Fibroblast of peridontal ligament (primary cell): ENCODE measurements around the gene ANTXR2.
"Not testable (repeated sequence)": the region's sequence is repeated elsewhere in the genome, so short reads cannot be mapped to it uniquely, and the experiment has no call there.

Source experiments
- DNase-seq: peaks from one replicate; pipeline ENCODE4 v3.0.0-alpha.2; 2010; ENCODE audit errors: extremely low read depth

The ANTXR2 gene

GRCh38 chr4:80072744-80073472, at the start of gene ANTXR2:
Gene ANTXR2 (minus strand): TSS chr4:80073229. CDS start chr4:80072560, 669 bp downstream.
- peak; percentile 97 for DNase-seq

- DNase-seq, result not testable (repeated sequence)
These were observed 48.8 kb upstream of the ANTXR2 start for GRCh38 chr4:80121815-80122214.

- DNase-seq, result not testable (repeated sequence)
These were observed 46.6 kb upstream of the ANTXR2 start for GRCh38 chr4:80119620-80120019.

GRCh38 chr4:80116516-80116915, 43.5 kb upstream of the ANTXR2 start:
- DNase-seq, result no peak

GRCh38 chr4:80115368-80116181, 42.5 kb upstream of the ANTXR2 start:
- DNase-seq, result no peak

GRCh38 chr4:80114732-80115265, 41.8 kb upstream of the ANTXR2 start:
- DNase-seq, result no peak

- no peak for DNase-seq
These were observed 40.6 kb upstream of the ANTXR2 start for GRCh38 chr4:80113615-80114014.

GRCh38 chr4:80112236-80112635, 39.2 kb upstream of the ANTXR2 start:
- DNase-seq, result peak; percentile 98

GRCh38 chr4:80111276-80111675, 38.2 kb upstream of the ANTXR2 start:
- no peak for DNase-seq

GRCh38 chr4:80107374-80107773, 34.3 kb upstream of the ANTXR2 start:
- DNase-seq, result peak; percentile 27

GRCh38 chr4:80104927-80105326, 31.9 kb upstream of the ANTXR2 start:
- DNase-seq, result no peak

- DNase-seq, result no peak
These were observed 30.6 kb upstream of the ANTXR2 start for GRCh38 chr4:80103629-80104028.

GRCh38 chr4:80101792-80102116, 28.7 kb upstream of the ANTXR2 start:
- DNase-seq, result peak; percentile 29

GRCh38 chr4:80101071-80101791, 28.2 kb upstream of the ANTXR2 start:
- DNase-seq, result no peak

- no peak for DNase-seq
These were observed 26.6 kb upstream of the ANTXR2 start for GRCh38 chr4:80099671-80100070.

- DNase-seq, result no peak
These were observed 25.6 kb upstream of the ANTXR2 start for GRCh38 chr4:80098635-80099034.

- DNase-seq, result peak; percentile 94
These were observed 24.6 kb upstream of the ANTXR2 start for GRCh38 chr4:80097400-80098177.

GRCh38 chr4:80096175-80096850, 23.3 kb upstream of the ANTXR2 start:
- DNase-seq, result peak; percentile 56

GRCh38 chr4:80094191-80094590, 21.2 kb upstream of the ANTXR2 start:
- DNase-seq, result peak; percentile 72

- no peak for DNase-seq
These were observed 20.5 kb upstream of the ANTXR2 start for GRCh38 chr4:80093563-80093962.

GRCh38 chr4:80092847-80093246, 19.8 kb upstream of the ANTXR2 start:
- no peak for DNase-seq
